Femur (tissue), 1 donor: ENCODE measurements around the gene PIGP.
"Not testable (repeated sequence)": the region's sequence is repeated elsewhere in the genome, so short reads cannot be mapped to it uniquely, and the experiment has no call there.

Experiments used
- DNase-seq: peaks from one replicate; pipeline ENCODE4 v3.0.0-alpha.2; 2017

Gene PIGP

GRCh38 chr21:37072988-37073416, at the start of gene PIGP, which contains the start of gene TTC3:
Gene PIGP (minus strand): TSS chr21:37073071. CDS start chr21:37072515, 556 bp downstream.
Gene TTC3 (plus strand): TSS chr21:37073254. CDS start chr21:37087258, 14,004 bp downstream.
- peak; percentile 99 for DNase-seq

- DNase-seq: no peak
Observed at GRCh38 chr21:37119421-37120218, 46.7 kb upstream of the PIGP start.

- DNase-seq: no peak
Observed at GRCh38 chr21:37118187-37118826, 45.4 kb upstream of the PIGP start.

GRCh38 chr21:37117204-37117603, 44.3 kb upstream of the PIGP start:
- DNase-seq: no peak

- not testable (repeated sequence) for DNase-seq
Observed at GRCh38 chr21:37116459-37116858, 43.6 kb upstream of the PIGP start.

GRCh38 chr21:37114301-37114700, 41.4 kb upstream of the PIGP start:
- DNase-seq: not testable (repeated sequence)

- DNase-seq: not testable (repeated sequence)
Observed at GRCh38 chr21:37111029-37111428, 38.2 kb upstream of the PIGP start.

GRCh38 chr21:37106998-37107397, 34.1 kb upstream of the PIGP start:
- DNase-seq: no peak

GRCh38 chr21:37102746-37103145, 29.9 kb upstream of the PIGP start:
- not testable (repeated sequence) for DNase-seq

GRCh38 chr21:37101384-37101783, 28.5 kb upstream of the PIGP start:
- no peak for DNase-seq

GRCh38 chr21:37100316-37100715, 27.4 kb upstream of the PIGP start:
- no peak for DNase-seq

- DNase-seq: peak; percentile 48
Observed at GRCh38 chr21:37098751-37099150, 25.9 kb upstream of the PIGP start.

- DNase-seq: no peak
Observed at GRCh38 chr21:37095821-37096220, 22.9 kb upstream of the PIGP start.

GRCh38 chr21:37093977-37094376, 21.1 kb upstream of the PIGP start:
- DNase-seq: no peak

GRCh38 chr21:37088186-37088735, 15.4 kb upstream of the PIGP start:
- DNase-seq: no peak

- DNase-seq: no peak
Observed at GRCh38 chr21:37087188-37087587, 14.3 kb upstream of the PIGP start.

- DNase-seq: no peak
Observed at GRCh38 chr21:37085726-37086125, 12.9 kb upstream of the PIGP start.

- DNase-seq: no peak
Observed at GRCh38 chr21:37082856-37083528, 10.1 kb upstream of the PIGP start.

GRCh38 chr21:37082375-37082774, 9.5 kb upstream of the PIGP start:
- DNase-seq: no peak

GRCh38 chr21:37079211-37079824, 6.4 kb upstream of the PIGP start:
- DNase-seq: no peak

- no peak for DNase-seq
Observed at GRCh38 chr21:37077403-37077802, 4.5 kb upstream of the PIGP start.

- no peak for DNase-seq
Observed at GRCh38 chr21:37076087-37076850, 3.4 kb upstream of the PIGP start.
